HFFc6 (cell line): Measurements from ENCODE around the gene PRDM12. TPM values are rescaled to one million over a fixed set of nuclear protein-coding genes. Genes with fewer than 3 reads are reported as not detected.

ENCODE experiments used
- DNase-seq: peaks from one replicate; pipeline ENCODE4 v3.0.0-alpha.2; 2018
- H3K27ac Mint-ChIP-seq: 2 replicates; pipeline ENCODE4 v1.8.0; 2020; ENCODE audit warnings: mild to moderate bottlenecking, mixed read lengths
- H3K27me3 Mint-ChIP-seq: 2 replicates; pipeline ENCODE4 v1.8.0; 2021; ENCODE audit warnings: mild to moderate bottlenecking, moderate library complexity, mixed read lengths; ENCODE audit not compliant: insufficient read depth
- H3K36me3 Mint-ChIP-seq: 2 replicates; pipeline ENCODE4 v1.8.0; 2021; ENCODE audit warnings: low read depth, mixed read lengths
- H3K4me1 Mint-ChIP-seq: 2 replicates; pipeline ENCODE4 v1.8.0; 2020; ENCODE audit warnings: low read depth, mixed read lengths
- H3K4me3 Mint-ChIP-seq: 2 replicates; pipeline ENCODE4 v1.8.0; 2020; ENCODE audit warnings: mild to moderate bottlenecking, moderate library complexity, mixed read lengths
- H3K9me3 Mint-ChIP-seq: 2 replicates; pipeline ENCODE4 v1.8.0; 2020; ENCODE audit warnings: mild to moderate bottlenecking, mixed read lengths
- CTCF ChIP-seq: fragments of 200-600 bp; sonication (generic); IDR thresholded peaks from 2 replicates; pipeline ENCODE4 v1.5.0; 2021; ENCODE audit warnings: antibody characterized with exemption, mild to moderate bottlenecking
- total RNA-seq, 6 experiments: library from RNA; stranded (reverse); fragmentation: NEBNext Ultra II Directional; extraction: Animal tissue kit (Norgen Biotek cat#: 25700); gene quantifications; 2 replicates in 1 of 6; 3 replicates in 5 of 6; pipeline ENCODE4 v1.2.3, GENCODE V29; 2021

Gene PRDM12
- total RNA-seq, 6 experiments from 2014 or later, result 0.10 to 0.17 (median 0.12) TPM; not detected in 3

- no peak for TF ChIP-seq CTCF
- no peak for DNase-seq
- peaks cover 7% of the 10 kb centered on the region; the same call in 1 of the 2 replicates for H3K9me3 Mint-ChIP-seq
- peaks cover 3% of the 10 kb centered on the region; the same call in 1 of the 2 replicates for H3K36me3 Mint-ChIP-seq
- H3K27ac Mint-ChIP-seq, result no peak overlapping the region
- H3K27me3 Mint-ChIP-seq, result peaks cover 26% of the 10 kb centered on the region
- H3K4me3 Mint-ChIP-seq, result no peak overlapping the region
- H3K4me1 Mint-ChIP-seq, result no peaks in the 10 kb centered on the region
Observed at GRCh38 chr9:130651221-130651620, 13.2 kb upstream of the PRDM12 start.

- no peaks in the 10 kb centered on the region for H3K4me1 Mint-ChIP-seq
- 0 out of 2 replicates have a peak, but pooled peaks cover 3% of the 10 kb centered on the region for H3K9me3 Mint-ChIP-seq
- H3K36me3 Mint-ChIP-seq, result no peaks in the 10 kb centered on the region
- peaks cover 30% of the 10 kb centered on the region for H3K27me3 Mint-ChIP-seq
- H3K4me3 Mint-ChIP-seq, result no peak overlapping the region
- H3K27ac Mint-ChIP-seq, result no peak overlapping the region
- TF ChIP-seq CTCF, result no peak
- DNase-seq, result no peak
Observed at GRCh38 chr9:130651752-130652151, 12.6 kb upstream of the PRDM12 start.

GRCh38 chr9:130654879-130655278 lies 9.5 kb upstream of the PRDM12 start:
- Mint-ChIP-seq H3K9me3 (no peaks in the 10 kb centered on the region; the same call in 1 of the 2 replicates), H3K4me3 (no peak overlapping the region), H3K4me1 (no peaks in the 10 kb centered on the region), H3K27ac (no peak overlapping the region), H3K27me3 (peaks cover 50% of the 10 kb centered on the region), H3K36me3 (no peaks in the 10 kb centered on the region)
- TF ChIP-seq CTCF, result no peak
- DNase-seq, result no peak

- no peak for TF ChIP-seq CTCF
- H3K27me3 Mint-ChIP-seq, result peaks cover 65% of the 10 kb centered on the region
- no peak overlapping the region for H3K4me3 Mint-ChIP-seq
- no peak for DNase-seq
- no peaks in the 10 kb centered on the region for H3K36me3 Mint-ChIP-seq
- H3K27ac Mint-ChIP-seq, result no peak overlapping the region
- H3K4me1 Mint-ChIP-seq, result no peaks in the 10 kb centered on the region
- no peaks in the 10 kb centered on the region; the same call in 1 of the 2 replicates for H3K9me3 Mint-ChIP-seq
Observed at GRCh38 chr9:130658893-130659698, 5.3 kb upstream of the PRDM12 start.

DNA sequence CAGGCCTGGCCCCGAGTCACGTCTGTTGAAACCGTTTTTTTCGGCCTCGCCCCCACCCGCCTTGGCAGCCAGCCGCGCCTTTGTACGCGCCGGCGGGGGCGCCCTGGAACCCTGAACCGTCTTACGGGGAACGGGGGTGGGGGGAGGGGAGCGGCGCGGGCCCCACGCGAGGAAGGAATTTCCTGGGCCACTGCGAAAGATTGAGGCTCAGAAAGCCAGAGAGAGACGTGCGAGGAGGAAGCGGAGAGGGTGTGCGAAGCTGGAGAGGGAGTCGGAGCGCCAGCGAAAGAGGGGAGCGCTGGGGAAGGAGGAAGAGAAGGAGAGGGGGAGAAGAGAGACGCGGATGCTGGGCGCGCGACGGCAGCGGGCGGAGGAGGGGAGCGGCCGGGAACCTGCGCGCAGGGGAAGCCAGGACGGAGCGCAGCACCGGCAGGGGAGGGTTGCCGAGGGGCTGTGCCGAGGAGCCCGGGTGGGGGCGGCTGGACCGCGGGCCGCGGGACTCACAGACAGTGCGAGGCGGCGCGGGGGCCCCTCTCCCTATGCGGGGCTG lies 4.6 kb upstream of the PRDM12 start:
- DNase-seq, result no peak
- no peak for TF ChIP-seq CTCF
- Mint-ChIP-seq H3K27ac (no peak overlapping the region), H3K4me1 (no peaks in the 10 kb centered on the region), H3K4me3 (no peak overlapping the region), H3K27me3 (peaks cover 67% of the 10 kb centered on the region), H3K36me3 (no peaks in the 10 kb centered on the region), H3K9me3 (no peaks in the 10 kb centered on the region; the same call in 1 of the 2 replicates)
